Endothelial cell of umbilical vein (primary cell): ENCODE results near the gene EHMT1.

ENCODE experiments used
- EZH2 ChIP-seq: IDR thresholded peaks from 2 replicates; pipeline ENCODE4 v1.6.1; 2012; ENCODE audit warnings: borderline replicate concordance, low read depth, mild to moderate bottlenecking, moderate library complexity, low read length, inconsistent platforms; ENCODE audit not compliant: severe bottlenecking
- JUN ChIP-seq: IDR thresholded peaks from 2 replicates; pipeline ENCODE4 v1.6.1; 2011; ENCODE audit warnings: borderline replicate concordance, low read depth; ENCODE audit not compliant: insufficient read length, insufficient read depth
- POLR2A ChIP-seq: IDR thresholded peaks from 2 replicates; pipeline ENCODE4 v1.6.1; 2012; ENCODE audit warnings: low read depth, mild to moderate bottlenecking, control low read depth, low read length
- POLR2AphosphoS5 ChIP-seq: IDR thresholded peaks from 2 replicates; pipeline ENCODE4 v1.6.1; 2012; ENCODE audit warnings: low read depth, mild to moderate bottlenecking, control low read depth, low read length, moderate library complexity; ENCODE audit not compliant: insufficient read depth
- TF ChIP-seq, protein P1 (sequence below), 2 donors: IDR thresholded peaks; 1 replicate in 1 of 2; 2 replicates in 1 of 2; pipeline ENCODE4 v1.5.1; 2011; ENCODE audit warnings: low read length in 2 of 2, mild to moderate bottlenecking in 2 of 2, moderate library complexity in 2 of 2, control low read depth in 1 of 2, inconsistent platforms in 1 of 2, low read depth in 1 of 2; ENCODE audit not compliant: insufficient read depth in 1 of 2; ENCODE audit errors: extremely low read depth in 1 of 2
- TF ChIP-seq, protein P2 (sequence below): IDR thresholded peaks from 2 replicates; pipeline ENCODE4 v1.6.1; 2011; ENCODE audit not compliant: insufficient read depth, insufficient read length

DNA sequence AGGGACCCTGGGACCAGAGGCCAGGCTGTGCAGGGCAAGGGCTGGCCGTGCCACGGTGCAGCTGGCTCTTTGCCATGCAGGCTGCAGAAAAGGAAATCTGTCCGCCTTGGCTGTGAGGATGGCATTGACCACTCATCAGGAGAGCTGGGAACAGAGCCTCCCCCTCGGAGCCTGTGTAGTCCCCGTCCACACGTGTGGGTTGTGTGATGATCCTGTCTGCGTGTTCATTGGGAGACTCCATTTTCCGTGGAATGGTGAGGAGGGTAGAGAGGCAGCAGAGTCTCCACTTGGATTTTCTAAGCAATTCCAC, 47.7 kb downstream of the EHMT1 start:
- TF ChIP-seq, protein P1, sequence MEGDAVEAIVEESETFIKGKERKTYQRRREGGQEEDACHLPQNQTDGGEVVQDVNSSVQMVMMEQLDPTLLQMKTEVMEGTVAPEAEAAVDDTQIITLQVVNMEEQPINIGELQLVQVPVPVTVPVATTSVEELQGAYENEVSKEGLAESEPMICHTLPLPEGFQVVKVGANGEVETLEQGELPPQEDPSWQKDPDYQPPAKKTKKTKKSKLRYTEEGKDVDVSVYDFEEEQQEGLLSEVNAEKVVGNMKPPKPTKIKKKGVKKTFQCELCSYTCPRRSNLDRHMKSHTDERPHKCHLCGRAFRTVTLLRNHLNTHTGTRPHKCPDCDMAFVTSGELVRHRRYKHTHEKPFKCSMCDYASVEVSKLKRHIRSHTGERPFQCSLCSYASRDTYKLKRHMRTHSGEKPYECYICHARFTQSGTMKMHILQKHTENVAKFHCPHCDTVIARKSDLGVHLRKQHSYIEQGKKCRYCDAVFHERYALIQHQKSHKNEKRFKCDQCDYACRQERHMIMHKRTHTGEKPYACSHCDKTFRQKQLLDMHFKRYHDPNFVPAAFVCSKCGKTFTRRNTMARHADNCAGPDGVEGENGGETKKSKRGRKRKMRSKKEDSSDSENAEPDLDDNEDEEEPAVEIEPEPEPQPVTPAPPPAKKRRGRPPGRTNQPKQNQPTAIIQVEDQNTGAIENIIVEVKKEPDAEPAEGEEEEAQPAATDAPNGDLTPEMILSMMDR (IDR thresholded peaks at IDR 0.05; ENCODE audit: extremely low read depth in 1 of 2, insufficient read depth in 1 of 2, low read depth in 1 of 2, low read length in 2 of 2), result no peak
- no peak for TF ChIP-seq POLR2AphosphoS5
- TF ChIP-seq POLR2A, result no peak
- TF ChIP-seq, protein P2, sequence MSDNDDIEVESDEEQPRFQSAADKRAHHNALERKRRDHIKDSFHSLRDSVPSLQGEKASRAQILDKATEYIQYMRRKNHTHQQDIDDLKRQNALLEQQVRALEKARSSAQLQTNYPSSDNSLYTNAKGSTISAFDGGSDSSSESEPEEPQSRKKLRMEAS, result no peak
- TF ChIP-seq EZH2, result no peak
- no peak for TF ChIP-seq JUN
